SH-SY5Y (cell line): ENCODE results near the gene SPAG6.

ENCODE experiments used
- GATA2 ChIP-seq: IDR thresholded peaks from 2 replicates; pipeline ENCODE4 v1.6.1; 2011; ENCODE audit warnings: mild to moderate bottlenecking, low read depth, low read length
- GATA3 ChIP-seq: IDR thresholded peaks from 2 replicates; pipeline ENCODE4 v1.6.1; 2011; ENCODE audit warnings: low read depth, mild to moderate bottlenecking, low read length, moderate library complexity

DNA sequence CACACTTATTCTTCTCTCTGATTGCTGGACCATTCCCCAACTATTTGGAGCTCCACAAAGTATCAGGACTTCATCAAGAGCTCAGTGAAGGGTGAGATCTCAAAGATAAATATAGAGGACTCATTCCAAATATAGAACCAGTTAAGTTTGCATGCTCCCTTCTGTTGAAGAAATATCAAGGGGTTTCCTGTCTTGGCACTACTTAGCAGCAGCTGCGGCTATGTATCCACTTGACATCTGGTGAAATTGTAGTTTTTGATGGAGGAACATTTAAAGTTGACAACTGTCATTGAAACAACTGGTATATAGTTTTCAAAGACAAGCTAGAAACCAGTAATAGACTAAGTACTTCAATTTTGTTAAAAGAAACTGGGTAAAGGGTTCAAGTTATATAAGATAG is 1.0 kb upstream of the SPAG6 start:
- TF ChIP-seq GATA3, result no peak
- TF ChIP-seq GATA2, result no peak
